K562 (cell line): ENCODE results near the gene GPR107. TPM values are rescaled to one million over a fixed set of nuclear protein-coding genes. Genes with fewer than 3 reads are reported as not detected.
A peak's percentile ranks its signal among the peaks of the same experiment; 100 is the strongest.

ENCODE experiments used
- BCL6 ChIP-seq: fragments of 250-450 bp; sonication (Bioruptor Pico); IDR thresholded peaks from 2 replicates; pipeline ENCODE4 v1.4.0; 2020
- BCLAF1 ChIP-seq, 2 experiments: fragments of 450-650 bp in 1 of 2; IDR thresholded peaks; 2 replicates each; pipeline ENCODE4 v1.6.1; 2011 to 2017; ENCODE audit warnings: low read depth in 2 of 2, antibody characterized with exemption in 1 of 2, borderline replicate concordance in 1 of 2, low read length in 1 of 2, mild to moderate bottlenecking in 1 of 2, mixed read lengths in 1 of 2; ENCODE audit not compliant: control insufficient read depth in 1 of 2
- CXXC5 ChIP-seq: fragments of 250-450 bp; sonication (Bioruptor Pico); IDR thresholded peaks from 2 replicates; pipeline ENCODE4 v1.8.0; 2022; ENCODE audit warnings: inconsistent platforms, mild to moderate bottlenecking, moderate library complexity
- ESRRB ChIP-seq: fragments of 250-450 bp; sonication (Bioruptor Pico); IDR thresholded peaks from 2 replicates; pipeline ENCODE4 v1.5.0; 2020; ENCODE audit warnings: mild to moderate bottlenecking, moderate library complexity, borderline replicate concordance
- HIVEP1 ChIP-seq: fragments of 250-450 bp; sonication (Bioruptor Pico); IDR thresholded peaks from 2 replicates; pipeline ENCODE4 v1.4.0; 2020; ENCODE audit warnings: mild to moderate bottlenecking
- HMG20A ChIP-seq: fragments of 450-650 bp; formaldehyde crosslinking; conservative IDR thresholded peaks from 2 replicates; pipeline ENCODE4 v1.4.0; 2020; ENCODE audit warnings: mild to moderate bottlenecking, mixed read lengths
- MED1 ChIP-seq: sonication (generic); formaldehyde crosslinking; IDR thresholded peaks from 2 replicates; pipeline ENCODE4 v1.8.1; 2023; ENCODE audit warnings: missing genetic modification reagents, borderline replicate concordance
- NFXL1 ChIP-seq: fragments of 450-650 bp; formaldehyde crosslinking; IDR thresholded peaks from 2 replicates; pipeline ENCODE4 v1.4.0; 2021; ENCODE audit warnings: mild to moderate bottlenecking
- NR0B1 ChIP-seq: fragments of 450-650 bp; IDR thresholded peaks from one replicate; pipeline ENCODE4 v1.6.1; 2018; ENCODE audit warnings: mild to moderate bottlenecking, moderate library complexity; ENCODE audit not compliant: partially characterized antibody
- PBX2 ChIP-seq, 2 experiments: IDR thresholded peaks in 1 of 2; conservative IDR thresholded peaks in 1 of 2; 2 replicates each; pipeline ENCODE4 v1.6.1; 2016; ENCODE audit warnings: low read depth in 2 of 2, mild to moderate bottlenecking in 1 of 2, missing compliant biosample characterization in 1 of 2, missing genetic modification characterization in 1 of 2, moderate library complexity in 1 of 2
- PTBP1 ChIP-seq: fragments of 200-400 bp; formaldehyde crosslinking; IDR thresholded peaks from 2 replicates; pipeline ENCODE4 v1.6.1; 2017; ENCODE audit warnings: low read depth, low read length
- RBM17 ChIP-seq: fragments of 200-400 bp; formaldehyde crosslinking; IDR thresholded peaks from 2 replicates; pipeline ENCODE4 v1.6.1; 2017; ENCODE audit warnings: low read depth, mild to moderate bottlenecking, low read length, borderline replicate concordance
- TARDBP ChIP-seq: fragments of 450-650 bp; IDR thresholded peaks from 2 replicates; pipeline ENCODE4 v1.6.1; 2016
- TRIM24 ChIP-seq, 2 experiments: fragments of 450-650 bp; IDR thresholded peaks; 2 replicates each; pipeline ENCODE4 v1.6.1; 2016
- ZNF165 ChIP-seq: fragments of 250-450 bp; sonication (Bioruptor Pico); IDR thresholded peaks from 2 replicates; pipeline ENCODE4 v1.4.0; 2020; ENCODE audit warnings: borderline replicate concordance
- ZNF639 ChIP-seq, 2 experiments: fragments of 200-800 bp in 1 of 2; sonication (Bioruptor generic) in 1 of 2; sonication (generic) in 1 of 2; formaldehyde crosslinking in 1 of 2; IDR thresholded peaks in 1 of 2; conservative IDR thresholded peaks in 1 of 2; 2 replicates each; pipeline versions ENCODE4 v1.5.0 to v1.6.1; 2016 to 2020; ENCODE audit warnings: missing compliant biosample characterization in 1 of 2, missing genetic modification characterization in 1 of 2, missing genetic modification reagents in 1 of 2
- polyA plus RNA-seq, 8 experiments: library from polyadenylated mRNA; depleted of rRNA in 4 of 8; stranded (reverse) in 5 of 8; unstranded in 3 of 8; fragments of >200 nt; fragmentation: Nextera tagmentation in 2 of 8; fragmentation: Illumina TruSeq in 1 of 8; extraction: Ambion mirVana in 2 of 8; extraction: Trizol in 1 of 8; gene quantifications; 2 replicates each; pipeline versions ENCODE4 v1.2.1 to v1.2.3, GENCODE V29; 2011 to 2014; ENCODE audit warnings: inconsistent platforms in 1 of 8, missing spikeins in 1 of 8
- total RNA-seq, 7 experiments: library from RNA; depleted of rRNA in 6 of 7; stranded (reverse); fragments of >200 nt in 6 of 7; fragmentation: Illumina TruSeq in 2 of 7; extraction: Trizol in 2 of 7; gene quantifications; 2 replicates each; pipeline versions ENCODE4 v1.2.1 to v1.2.3, GENCODE V29; 2011 to 2021; ENCODE audit warnings: low replicate concordance in 1 of 7

Gene GPR107
- total and polyA plus RNA-seq, 9 of the 15 experiments (the other 6 are each of a cell fraction or from before 2014, with no cell fraction given), result 3.2 to 34.6 (median 14.4) TPM

GRCh38 chr9:130043654-130044623, 9.8 kb upstream of the GPR107 start (continued):
- TF ChIP-seq BCLAF1 (IDR thresholded peaks at IDR 0.05; ENCODE audit: borderline replicate concordance in 1 of 2, control insufficient read depth in 1 of 2, low read depth in 2 of 2, low read length in 1 of 2) (no peak), NR0B1 (no peak), NFXL1 (CRISPR knock-in tag) (no peak), PBX2 (CRISPR knock-in tag; IDR thresholded peaks at IDR 0.05; ENCODE audit: low read depth) (no peak), PBX2 (tag; conservative IDR thresholded peaks at IDR 0.05; ENCODE audit: low read depth) (no peak), BCL6 (CRISPR knock-in tag) (no peak), TARDBP (no peak; the same call in 1 of the 2 replicates), PTBP1 (no peak), RBM17 (no peak), HMG20A (CRISPR knock-in tag) (peak; percentile 98), HIVEP1 (CRISPR knock-in tag) (no peak), TRIM24 (IDR thresholded peaks at IDR 0.05) (no peak), MED1 (no peak), ZNF165 (no peak), ZNF639 (CRISPR knock-in tag; conservative IDR thresholded peaks at IDR 0.05 in 1 of 2, IDR thresholded peaks at IDR 0.05 in 1 of 2) (no peak), CXXC5 (CRISPR knock-in tag) (peak; percentile 96), ESRRB (no peak)
